GM23338 (cell line): ENCODE measurements around the gene SLC9C1. TPM values are rescaled to one million over a fixed set of nuclear protein-coding genes. Genes with fewer than 3 reads are reported as not detected.

ENCODE experiments used
- ATAC-seq: fragments of 200-7000 bp; cut with Tn5 transposase; 3 replicates; pipeline ENCODE4 v1.9.1; 2020
- DNase-seq: peaks from one replicate; pipeline ENCODE4 v3.0.0-alpha.2; 2015; ENCODE audit warnings: low spot score
- H2AFZ ChIP-seq: fragments of 200-600 bp; sonication (generic); 2 replicates; pipeline ENCODE4 v1.8.0; 2016; ENCODE audit warnings: antibody characterized with exemption, mild to moderate bottlenecking, moderate library complexity
- H3F3A ChIP-seq: fragments of 200-600 bp; sonication (generic); replicated peaks from 2 replicates; pipeline ENCODE4 v1.8.0; 2017; ENCODE audit warnings: antibody characterized with exemption, mixed run types, low read depth
- H3K27ac ChIP-seq: fragments of 200-600 bp; sonication (generic); 2 replicates; pipeline ENCODE4 v1.6.1; 2016; ENCODE audit warnings: low read depth
- H3K27me3 ChIP-seq: fragments of 200-600 bp; sonication (generic); 2 replicates; pipeline ENCODE4 v1.8.0; 2016; ENCODE audit warnings: mild to moderate bottlenecking, mixed run types, moderate library complexity; ENCODE audit not compliant: insufficient read depth
- H3K36me3 ChIP-seq: fragments of 200-600 bp; sonication (generic); 2 replicates; pipeline ENCODE4 v1.8.0; 2016; ENCODE audit warnings: mild to moderate bottlenecking; ENCODE audit not compliant: insufficient read depth
- H3K4me1 ChIP-seq: fragments of 200-600 bp; sonication (generic); 2 replicates; pipeline ENCODE4 v1.8.0; 2016; ENCODE audit warnings: mild to moderate bottlenecking, moderate library complexity; ENCODE audit not compliant: insufficient read depth
- H3K4me2 ChIP-seq: fragments of 200-600 bp; sonication (generic); 2 replicates; pipeline ENCODE4 v1.7.1; 2017; ENCODE audit warnings: mixed run types
- H3K4me3 ChIP-seq: fragments of 200-600 bp; sonication (generic); 2 replicates; pipeline ENCODE4 v1.6.1; 2016; ENCODE audit warnings: mixed run types
- H3K79me2 ChIP-seq: fragments of 200-600 bp; sonication (generic); replicated peaks from 2 replicates; pipeline ENCODE4 v1.8.0; 2017; ENCODE audit warnings: mild to moderate bottlenecking; ENCODE audit not compliant: insufficient read depth
- H3K9me2 ChIP-seq: fragments of 200-600 bp; sonication (generic); 2 replicates; pipeline ENCODE4 v1.8.0; 2017; ENCODE audit not compliant: insufficient read depth
- H4K20me1 ChIP-seq: fragments of 200-600 bp; sonication (generic); replicated peaks from 2 replicates; pipeline ENCODE4 v1.8.0; 2017; ENCODE audit warnings: mild to moderate bottlenecking; ENCODE audit not compliant: insufficient read depth
- H3K27ac Mint-ChIP-seq: 2 replicates; pipeline ENCODE4 v1.8.0; 2020; ENCODE audit warnings: inconsistent platforms, mild to moderate bottlenecking, moderate library complexity, mixed read lengths
- H3K27me3 Mint-ChIP-seq: 3 replicates; pipeline ENCODE4 v1.8.0; 2022; ENCODE audit warnings: low read depth, mild to moderate bottlenecking, moderate library complexity, mixed read lengths, inconsistent platforms; ENCODE audit not compliant: insufficient read depth, poor library complexity
- H3K36me3 Mint-ChIP-seq: 3 replicates; pipeline ENCODE4 v1.8.0; 2021; ENCODE audit warnings: low read depth, mild to moderate bottlenecking, inconsistent platforms, moderate library complexity, mixed read lengths
- H3K4me1 Mint-ChIP-seq: 3 replicates; pipeline ENCODE4 v1.8.0; 2020; ENCODE audit warnings: mild to moderate bottlenecking, inconsistent platforms, mixed read lengths
- H3K4me3 Mint-ChIP-seq: 3 replicates; pipeline ENCODE4 v1.8.0; 2021; ENCODE audit warnings: moderate library complexity, mild to moderate bottlenecking, inconsistent platforms, mixed read lengths
- H3K9me3 Mint-ChIP-seq: 3 replicates; pipeline ENCODE4 v1.8.0; 2020; ENCODE audit warnings: moderate library complexity, mild to moderate bottlenecking, inconsistent platforms, mixed read lengths
- POLR2AphosphoS5 ChIP-seq: IDR thresholded peaks from 2 replicates; pipeline ENCODE4 v1.6.1; 2016; ENCODE audit warnings: antibody characterized with exemption, low read depth
- polyA plus RNA-seq: library from polyadenylated mRNA; unstranded; fragments of >200 nt; fragmentation: Nextera tagmentation; extraction: Ambion mirVana; gene quantifications from 2 replicates; pipeline ENCODE4 v1.2.1, GENCODE V29; 2016
- total RNA-seq: library from RNA; depleted of rRNA; stranded (reverse); fragments of >200 nt; shearing (Covaris generic); gene quantifications from 2 replicates; pipeline ENCODE4 v1.2.3, GENCODE V29; 2014
- TF ChIP-seq, protein P1 (sequence below): fragments of 250-450 bp; sonication (Bioruptor Pico); IDR thresholded peaks from 2 replicates; pipeline ENCODE4 v1.5.0; 2020; ENCODE audit warnings: mild to moderate bottlenecking, moderate library complexity
- TF ChIP-seq, protein P2 (sequence below), 2 experiments: fragments of 200-600 bp in 1 of 2; sonication (generic) in 1 of 2; conservative IDR thresholded peaks; 2 replicates each; pipeline versions ENCODE4 v1.5.1 to v1.6.1; 2016 to 2017; ENCODE audit warnings: antibody characterized with exemption in 2 of 2, low read depth in 2 of 2, mild to moderate bottlenecking in 2 of 2, moderate library complexity in 1 of 2

Gene SLC9C1
- total and polyA plus RNA-seq, 2 experiments from 2014 or later: 0.97 to 1.8 TPM

GRCh38 chr3:112333381-112334317 lies 39.6 kb upstream of the SLC9C1 start:
- H3K4me3 Mint-ChIP-seq: peak overlapping the region; percentile 87
- H3K27me3 Mint-ChIP-seq: peaks cover 16% of the 10 kb centered on the region
- peaks cover 36% of the 10 kb centered on the region for H3K36me3 Mint-ChIP-seq
- peak; percentile 87 for DNase-seq
- Histone ChIP-seq H3K27ac (peak overlapping the region; percentile 98), H3K9me2 (no peaks in the 10 kb centered on the region), H3K36me3 (no peaks in the 10 kb centered on the region), H2AFZ (no peak overlapping the region), H3K4me3 (peak overlapping the region; percentile 78), H3K27me3 (no peaks in the 10 kb centered on the region), H3K4me2 (peak overlapping the region; percentile 84), H3K4me1 (peaks cover 43% of the 10 kb centered on the region), H4K20me1 (no peaks in the 10 kb centered on the region), H3K79me2 (peaks cover 79% of the 10 kb centered on the region), H3F3A (no peaks in the 10 kb centered on the region)
- TF ChIP-seq POLR2AphosphoS5: peak; percentile 13
- TF ChIP-seq, protein P1, sequence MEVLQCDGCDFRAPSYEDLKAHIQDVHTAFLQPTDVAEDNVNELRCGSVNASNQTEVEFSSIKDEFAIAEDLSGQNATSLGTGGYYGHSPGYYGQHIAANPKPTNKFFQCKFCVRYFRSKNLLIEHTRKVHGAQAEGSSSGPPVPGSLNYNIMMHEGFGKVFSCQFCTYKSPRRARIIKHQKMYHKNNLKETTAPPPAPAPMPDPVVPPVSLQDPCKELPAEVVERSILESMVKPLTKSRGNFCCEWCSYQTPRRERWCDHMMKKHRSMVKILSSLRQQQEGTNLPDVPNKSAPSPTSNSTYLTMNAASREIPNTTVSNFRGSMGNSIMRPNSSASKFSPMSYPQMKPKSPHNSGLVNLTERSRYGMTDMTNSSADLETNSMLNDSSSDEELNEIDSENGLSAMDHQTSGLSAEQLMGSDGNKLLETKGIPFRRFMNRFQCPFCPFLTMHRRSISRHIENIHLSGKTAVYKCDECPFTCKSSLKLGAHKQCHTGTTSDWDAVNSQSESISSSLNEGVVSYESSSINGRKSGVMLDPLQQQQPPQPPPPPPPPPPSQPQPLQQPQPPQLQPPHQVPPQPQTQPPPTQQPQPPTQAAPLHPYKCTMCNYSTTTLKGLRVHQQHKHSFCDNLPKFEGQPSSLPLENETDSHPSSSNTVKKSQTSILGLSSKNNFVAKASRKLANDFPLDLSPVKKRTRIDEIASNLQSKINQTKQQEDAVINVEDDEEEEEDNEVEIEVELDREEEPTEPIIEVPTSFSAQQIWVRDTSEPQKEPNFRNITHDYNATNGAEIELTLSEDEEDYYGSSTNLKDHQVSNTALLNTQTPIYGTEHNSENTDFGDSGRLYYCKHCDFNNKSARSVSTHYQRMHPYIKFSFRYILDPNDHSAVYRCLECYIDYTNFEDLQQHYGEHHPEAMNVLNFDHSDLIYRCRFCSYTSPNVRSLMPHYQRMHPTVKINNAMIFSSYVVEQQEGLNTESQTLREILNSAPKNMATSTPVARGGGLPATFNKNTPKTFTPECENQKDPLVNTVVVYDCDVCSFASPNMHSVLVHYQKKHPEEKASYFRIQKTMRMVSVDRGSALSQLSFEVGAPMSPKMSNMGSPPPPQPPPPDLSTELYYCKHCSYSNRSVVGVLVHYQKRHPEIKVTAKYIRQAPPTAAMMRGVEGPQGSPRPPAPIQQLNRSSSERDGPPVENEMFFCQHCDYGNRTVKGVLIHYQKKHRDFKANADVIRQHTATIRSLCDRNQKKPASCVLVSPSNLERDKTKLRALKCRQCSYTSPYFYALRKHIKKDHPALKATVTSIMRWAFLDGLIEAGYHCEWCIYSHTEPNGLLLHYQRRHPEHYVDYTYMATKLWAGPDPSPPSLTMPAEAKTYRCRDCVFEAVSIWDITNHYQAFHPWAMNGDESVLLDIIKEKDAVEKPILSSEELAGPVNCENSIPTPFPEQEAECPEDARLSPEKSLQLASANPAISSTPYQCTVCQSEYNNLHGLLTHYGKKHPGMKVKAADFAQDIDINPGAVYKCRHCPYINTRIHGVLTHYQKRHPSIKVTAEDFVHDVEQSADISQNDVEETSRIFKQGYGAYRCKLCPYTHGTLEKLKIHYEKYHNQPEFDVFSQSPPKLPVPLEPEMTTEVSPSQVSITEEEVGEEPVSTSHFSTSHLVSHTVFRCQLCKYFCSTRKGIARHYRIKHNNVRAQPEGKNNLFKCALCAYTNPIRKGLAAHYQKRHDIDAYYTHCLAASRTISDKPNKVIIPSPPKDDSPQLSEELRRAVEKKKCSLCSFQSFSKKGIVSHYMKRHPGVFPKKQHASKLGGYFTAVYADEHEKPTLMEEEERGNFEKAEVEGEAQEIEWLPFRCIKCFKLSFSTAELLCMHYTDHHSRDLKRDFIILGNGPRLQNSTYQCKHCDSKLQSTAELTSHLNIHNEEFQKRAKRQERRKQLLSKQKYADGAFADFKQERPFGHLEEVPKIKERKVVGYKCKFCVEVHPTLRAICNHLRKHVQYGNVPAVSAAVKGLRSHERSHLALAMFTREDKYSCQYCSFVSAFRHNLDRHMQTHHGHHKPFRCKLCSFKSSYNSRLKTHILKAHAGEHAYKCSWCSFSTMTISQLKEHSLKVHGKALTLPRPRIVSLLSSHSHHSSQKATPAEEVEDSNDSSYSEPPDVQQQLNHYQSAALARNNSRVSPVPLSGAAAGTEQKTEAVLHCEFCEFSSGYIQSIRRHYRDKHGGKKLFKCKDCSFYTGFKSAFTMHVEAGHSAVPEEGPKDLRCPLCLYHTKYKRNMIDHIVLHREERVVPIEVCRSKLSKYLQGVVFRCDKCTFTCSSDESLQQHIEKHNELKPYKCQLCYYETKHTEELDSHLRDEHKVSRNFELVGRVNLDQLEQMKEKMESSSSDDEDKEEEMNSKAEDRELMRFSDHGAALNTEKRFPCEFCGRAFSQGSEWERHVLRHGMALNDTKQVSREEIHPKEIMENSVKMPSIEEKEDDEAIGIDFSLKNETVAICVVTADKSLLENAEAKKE (CRISPR knock-in tag): 0 out of 2 replicates have a peak, but pooled peaks have one; percentile 6
- TF ChIP-seq, protein P2, sequence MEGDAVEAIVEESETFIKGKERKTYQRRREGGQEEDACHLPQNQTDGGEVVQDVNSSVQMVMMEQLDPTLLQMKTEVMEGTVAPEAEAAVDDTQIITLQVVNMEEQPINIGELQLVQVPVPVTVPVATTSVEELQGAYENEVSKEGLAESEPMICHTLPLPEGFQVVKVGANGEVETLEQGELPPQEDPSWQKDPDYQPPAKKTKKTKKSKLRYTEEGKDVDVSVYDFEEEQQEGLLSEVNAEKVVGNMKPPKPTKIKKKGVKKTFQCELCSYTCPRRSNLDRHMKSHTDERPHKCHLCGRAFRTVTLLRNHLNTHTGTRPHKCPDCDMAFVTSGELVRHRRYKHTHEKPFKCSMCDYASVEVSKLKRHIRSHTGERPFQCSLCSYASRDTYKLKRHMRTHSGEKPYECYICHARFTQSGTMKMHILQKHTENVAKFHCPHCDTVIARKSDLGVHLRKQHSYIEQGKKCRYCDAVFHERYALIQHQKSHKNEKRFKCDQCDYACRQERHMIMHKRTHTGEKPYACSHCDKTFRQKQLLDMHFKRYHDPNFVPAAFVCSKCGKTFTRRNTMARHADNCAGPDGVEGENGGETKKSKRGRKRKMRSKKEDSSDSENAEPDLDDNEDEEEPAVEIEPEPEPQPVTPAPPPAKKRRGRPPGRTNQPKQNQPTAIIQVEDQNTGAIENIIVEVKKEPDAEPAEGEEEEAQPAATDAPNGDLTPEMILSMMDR (conservative IDR thresholded peaks at IDR 0.05; ENCODE audit: low read depth in 2 of 2): no peak
- peak overlapping the region; percentile 95 for H3K27ac Mint-ChIP-seq
- peak; percentile 92 for ATAC-seq
- peaks cover 3% of the 10 kb centered on the region; the same call in 2 of the 3 replicates for H3K9me3 Mint-ChIP-seq
- peaks cover 43% of the 10 kb centered on the region for H3K4me1 Mint-ChIP-seq
